H1 (cell line): ENCODE data around the gene FRMPD2. TPM values are rescaled to one million over a fixed set of nuclear protein-coding genes. Genes with fewer than 3 reads are reported as not detected.

Source experiments
- CTCF ChIA-PET: fragments of 300-600 bp; sonication (Branson Sonifier 250); formaldehyde crosslinking; loops from one replicate; lab custom pipeline; 2021; ENCODE audit not compliant: partially characterized antibody; lab: Charles Lee
- POLR2A ChIA-PET: fragments of 300-600 bp; sonication (Branson Sonifier 250); formaldehyde crosslinking; loops from one replicate; lab custom pipeline; 2021; ENCODE audit warnings: inconsistent platforms; ENCODE audit not compliant: partially characterized antibody; lab: Charles Lee
- DNase-seq, 2 experiments: peaks; one replicate each; pipeline versions ENCODE4 v3.0.0 to v3.0.0-alpha.2; 2010 to 2022; ENCODE audit warnings: low spot score in 2 of 2, low read depth in 1 of 2, mixed read lengths in 1 of 2
- FAIRE-seq: peaks from 2 replicates; lab custom pipeline; 2011; peaks lifted over from hg19 to GRCh38; lab: Jason Lieb, UNC
- H2AFZ ChIP-seq: 2 replicates; pipeline ENCODE4 v1.8.1; 2012; ENCODE audit warnings: low read length, inconsistent platforms
- H2AK5ac ChIP-seq: 2 replicates; pipeline ENCODE4 v1.6.1; 2013; ENCODE audit warnings: low read depth, low read length
- H2BK120ac ChIP-seq: replicated peaks from 2 replicates; pipeline ENCODE3; 2013; ENCODE audit warnings: low read depth, low read length, inconsistent platforms
- H2BK12ac ChIP-seq: 2 replicates; pipeline ENCODE4 v1.6.1; 2013; ENCODE audit warnings: low read depth, low read length
- H2BK15ac ChIP-seq: 2 replicates; pipeline ENCODE4 v1.6.1; 2013; ENCODE audit warnings: low read length
- H2BK20ac ChIP-seq: 2 replicates; pipeline ENCODE4 v1.6.1; 2013; ENCODE audit warnings: low read length
- H2BK5ac ChIP-seq: 2 replicates; pipeline ENCODE4 v1.6.1; 2013; ENCODE audit warnings: low read depth, low read length
- H3K14ac ChIP-seq: 2 replicates; pipeline ENCODE4 v1.6.1; 2013; ENCODE audit warnings: inconsistent platforms; ENCODE audit not compliant: insufficient read length
- H3K18ac ChIP-seq: 2 replicates; pipeline ENCODE4 v1.6.1; 2013; ENCODE audit warnings: low read length; ENCODE audit errors: extremely low read depth
- H3K23ac ChIP-seq: 2 replicates; pipeline ENCODE4 v1.6.1; 2013; ENCODE audit warnings: inconsistent platforms; ENCODE audit not compliant: insufficient read length
- H3K23me2 ChIP-seq: 2 replicates; pipeline ENCODE4 v1.6.1; 2013; ENCODE audit warnings: low read depth, low read length
- H3K27ac ChIP-seq: 2 replicates; pipeline ENCODE4 v1.6.1; 2011; ENCODE audit warnings: low read depth, low read length, inconsistent platforms
- H3K27me3 ChIP-seq, 4 experiments: replicated peaks in 1 of 4; 1 replicate in 1 of 4; 2 replicates in 3 of 4; pipeline versions ENCODE4 v1.6.1 to v1.8.1; 2011 to 2013; ENCODE audit warnings: low read length in 3 of 4, mild to moderate bottlenecking in 3 of 4, inconsistent platforms in 2 of 4, mixed read lengths in 2 of 4, moderate library complexity in 1 of 4; ENCODE audit not compliant: control insufficient read depth in 3 of 4, insufficient read depth in 3 of 4; ENCODE audit errors: extremely low read depth in 1 of 4
- H3K36me3 ChIP-seq, 4 experiments: 2 replicates each; pipeline versions ENCODE4 v1.6.1 to v1.8.1; 2011 to 2013; ENCODE audit warnings: mild to moderate bottlenecking in 4 of 4, low read length in 3 of 4, moderate library complexity in 2 of 4, control low read depth in 1 of 4, inconsistent platforms in 1 of 4; ENCODE audit not compliant: insufficient read depth in 4 of 4, control insufficient read depth in 2 of 4
- H3K4ac ChIP-seq: replicated peaks from 2 replicates; pipeline ENCODE3; 2013; ENCODE audit warnings: low read length, low read depth, mixed read lengths, inconsistent platforms; ENCODE audit not compliant: insufficient read length
- H3K4me1 ChIP-seq, 4 experiments: replicated peaks in 1 of 4; 1 replicate in 1 of 4; 2 replicates in 3 of 4; pipeline versions ENCODE4 v1.6.1 to v1.8.1; 2011 to 2013; ENCODE audit warnings: low read length in 3 of 4, inconsistent platforms in 2 of 4, mixed read lengths in 1 of 4; ENCODE audit not compliant: insufficient read depth in 4 of 4, control insufficient read depth in 3 of 4
- H3K4me2 ChIP-seq, 2 experiments: 2 replicates each; pipeline versions ENCODE4 v1.6.1 to v1.8.1; 2011 to 2013; ENCODE audit warnings: low read depth in 2 of 2, low read length in 2 of 2, control low read depth in 1 of 2, inconsistent platforms in 1 of 2, mild to moderate bottlenecking in 1 of 2; ENCODE audit not compliant: insufficient read depth in 1 of 2
- H3K4me3 ChIP-seq, 4 experiments: fragments of 200-600, 300-600 bp in 1 of 4; sonication (generic), shearing (Covaris generic), sonication (Bioruptor Twin) in 1 of 4; 2 replicates each; pipeline versions ENCODE4 v1.5.1 to v1.8.1; 2011 to 2016; ENCODE audit warnings: low read length in 4 of 4, low read depth in 3 of 4, control low read depth in 2 of 4, inconsistent platforms in 2 of 4, mild to moderate bottlenecking in 2 of 4, mixed read lengths in 1 of 4, moderate library complexity in 1 of 4; ENCODE audit not compliant: insufficient read depth in 2 of 4; ENCODE audit errors: extremely low read depth in 1 of 4
- H3K56ac ChIP-seq: replicated peaks from 2 replicates; pipeline ENCODE3; 2013; ENCODE audit warnings: low read depth, mild to moderate bottlenecking, mixed read lengths, low read length, inconsistent platforms; ENCODE audit not compliant: insufficient read length
- H3K79me1 ChIP-seq: 2 replicates; pipeline ENCODE4 v1.6.1; 2013; ENCODE audit warnings: low read depth, low read length, control low read depth
- H3K79me2 ChIP-seq, 2 experiments: 2 replicates each; pipeline versions ENCODE4 v1.6.1 to v1.8.1; 2012 to 2013; ENCODE audit warnings: low read length in 2 of 2, mild to moderate bottlenecking in 2 of 2, inconsistent platforms in 1 of 2; ENCODE audit not compliant: insufficient read depth in 2 of 2, control insufficient read depth in 1 of 2
- H3K9ac ChIP-seq, 4 experiments: replicated peaks in 1 of 4; 1 replicate in 1 of 4; 2 replicates in 3 of 4; pipeline versions ENCODE4 v1.6.1 to v1.8.1; 2011 to 2013; ENCODE audit warnings: low read depth in 3 of 4, low read length in 3 of 4, control low read depth in 2 of 4, mild to moderate bottlenecking in 2 of 4, moderate library complexity in 2 of 4, inconsistent platforms in 1 of 4; ENCODE audit errors: extremely low read depth in 1 of 4
- H3K9me3 ChIP-seq, 2 experiments: 2 replicates each; pipeline versions ENCODE4 v1.6.1 to v1.8.1; 2012 to 2013; ENCODE audit warnings: mild to moderate bottlenecking in 2 of 2, moderate library complexity in 2 of 2, control low read depth in 1 of 2, inconsistent platforms in 1 of 2, low read depth in 1 of 2, low read length in 1 of 2, mixed read lengths in 1 of 2; ENCODE audit not compliant: insufficient read depth in 2 of 2
- H4K20me1 ChIP-seq, 2 experiments: replicated peaks in 1 of 2; 2 replicates each; pipeline versions ENCODE3 to v1.8.1; 2011 to 2013; ENCODE audit warnings: inconsistent platforms in 2 of 2, low read length in 2 of 2, mild to moderate bottlenecking in 1 of 2; ENCODE audit not compliant: insufficient read depth in 2 of 2, control insufficient read depth in 1 of 2
- H4K5ac ChIP-seq: 2 replicates; pipeline ENCODE4 v1.6.1; 2013; ENCODE audit warnings: low read length, low read depth, mixed read lengths, inconsistent platforms; ENCODE audit not compliant: insufficient read length
- H4K8ac ChIP-seq: 2 replicates; pipeline ENCODE4 v1.8.0; 2013; ENCODE audit warnings: mild to moderate bottlenecking, moderate library complexity, low read length, inconsistent platforms; ENCODE audit not compliant: insufficient read depth; ENCODE audit errors: extremely low read depth
- H4K91ac ChIP-seq: replicated peaks from 2 replicates; pipeline ENCODE3; 2013; ENCODE audit warnings: low read length, mixed read lengths, inconsistent platforms; ENCODE audit not compliant: insufficient read length
- BRCA1 ChIP-seq: IDR thresholded peaks from 2 replicates; pipeline ENCODE4 v1.6.1; 2012; ENCODE audit warnings: low read depth, low read length, improper control_type of control experiment
- EZH2 ChIP-seq: fragments of 200-600 bp; sonication (generic); IDR thresholded peaks from 2 replicates; pipeline ENCODE4 v1.7.1; 2012; ENCODE audit warnings: low read depth, mild to moderate bottlenecking, moderate library complexity, low read length, inconsistent platforms; ENCODE audit not compliant: severe bottlenecking
- POU5F1 ChIP-seq: IDR thresholded peaks from 2 replicates; pipeline ENCODE4 v1.6.1; 2011; ENCODE audit warnings: low read depth, mild to moderate bottlenecking, low read length, moderate library complexity
- SP1 ChIP-seq: IDR thresholded peaks from 2 replicates; pipeline ENCODE4 v1.6.1; 2011; ENCODE audit warnings: low read depth, low read length
- WGBS, 2 experiments: shearing (Covaris generic) in 1 of 2; methylation state at CpG; one replicate each; pipeline versions ENCODE4 v1.1.6 to v1.1.7; 2013 to 2015; ENCODE audit warnings: low lambda C conversion rate in 2 of 2, mixed read lengths in 2 of 2, inconsistent platforms in 1 of 2, low coverage in 1 of 2, missing lambda C conversion rate in 1 of 2; ENCODE audit not compliant: insufficient replicate concordance in 2 of 2, insufficient coverage in 1 of 2, insufficient read length in 1 of 2; ENCODE audit errors: extremely low coverage in 1 of 2, missing lambda C conversion rate in 1 of 2; 5-methylcytosine and 5-hydroxymethylcytosine counted together
- polyA plus RNA-seq, 7 experiments: library from polyadenylated mRNA; depleted of rRNA in 3 of 7; stranded (reverse) in 5 of 7; unstranded in 2 of 7; fragments of >200 nt in 5 of 7; fragments of 200-250 nt in 2 of 7; gene quantifications; 1 replicate in 5 of 7; 2 replicates in 1 of 7; 4 replicates in 1 of 7; pipeline versions ENCODE4 v1.2.1 to v1.2.3, GENCODE V29; 2011 to 2013; ENCODE audit warnings: missing spikeins in 2 of 7, mixed read lengths in 2 of 7
- total RNA-seq: library from RNA; stranded (reverse); fragmentation: NEBNext Ultra II Directional; extraction: Animal tissue kit (Norgen Biotek cat#: 25700); gene quantifications from 2 replicates; pipeline ENCODE4 v1.2.1, GENCODE V29; 2021

The FRMPD2 gene
- total and polyA plus RNA-seq, 2 of the 8 experiments (the other 6 are each of a cell fraction or from before 2014, with no cell fraction given): 0.07 to 0.47 TPM

GRCh38 chr10:48231178-48231577, 43.3 kb downstream of the FRMPD2 start:
- Histone ChIP-seq H3K4me2 (no peak overlapping the region), H3K4ac (no peak overlapping the region), H4K20me1 (no peaks in the 10 kb centered on the region), H3K9me3 (no peaks in the 10 kb centered on the region), H3K56ac (no peak overlapping the region), H4K8ac (no peak overlapping the region), H3K79me2 (no peaks in the 10 kb centered on the region), H2AFZ (no peak overlapping the region), H3K23me2 (no peaks in the 10 kb centered on the region), H2BK5ac (no peak overlapping the region), H4K5ac (no peak overlapping the region), H2BK20ac (no peak overlapping the region), H3K27ac (no peak overlapping the region), H3K23ac (no peak overlapping the region), H3K4me1 (peaks cover 0 to 5% (median under 1%) of the 10 kb centered on the region in 4 experiments; a peak in 3 of 7 replicates), H2BK15ac (no peak overlapping the region), H2BK120ac (no peak overlapping the region), H2BK12ac (no peak overlapping the region), H4K91ac (no peak overlapping the region), H3K14ac (no peak overlapping the region), H3K79me1 (no peaks in the 10 kb centered on the region), H3K18ac (no peak overlapping the region), H3K9ac (no peak overlapping the region), H2AK5ac (no peak overlapping the region), H3K36me3 (no peaks in the 10 kb centered on the region), H3K4me3 (no peak overlapping the region), H3K27me3 (no peaks in the 10 kb centered on the region)
- ChIA-PET POLR2A (no interaction called here), CTCF (interaction anchor here (1.6 kb wide), 1 partner anchor 59 kb away, joined by 5 read pairs; no protein-coding TSS in a partner anchor)
- DNase-seq (peak in 1 of 2 experiments; percentile 26), FAIRE-seq (no peak)
- WGBS, 2 experiments: 92% methylated on average over 2 of the region's 2 CpGs; no CpG with 5 or more reads in 1 of the 2 experiments
- TF ChIP-seq SP1 (no peak), BRCA1 (no peak), EZH2 (no peak), POU5F1 (no peak)
